Loucy (cell line): ENCODE data around the gene CETP.

Experiments used
- H2AFZ ChIP-seq: fragments of 200-600 bp; sonication (generic); 2 replicates; pipeline ENCODE4 v1.6.0; 2016; ENCODE audit warnings: antibody characterized with exemption, mild to moderate bottlenecking, low read length, moderate library complexity
- H3F3A ChIP-seq: fragments of 200-600 bp; 2 replicates; pipeline ENCODE4 v1.6.0; 2016; ENCODE audit warnings: antibody characterized with exemption, low read depth, mild to moderate bottlenecking
- H3K27me3 ChIP-seq: fragments of 200-600 bp; sonication (generic); 2 replicates; pipeline ENCODE4 v1.6.1; 2014; ENCODE audit warnings: low read length, mild to moderate bottlenecking; ENCODE audit not compliant: insufficient read depth, poor library complexity, severe bottlenecking
- H3K36me3 ChIP-seq: fragments of 200-600 bp; sonication (generic); 2 replicates; pipeline ENCODE4 v1.6.1; 2016; ENCODE audit warnings: low read length; ENCODE audit not compliant: insufficient read depth
- H3K4me1 ChIP-seq: fragments of 200-600 bp; sonication (generic); 2 replicates; pipeline ENCODE4 v1.5.1; 2014; ENCODE audit warnings: low read length, mild to moderate bottlenecking; ENCODE audit not compliant: insufficient read depth, poor library complexity, severe bottlenecking
- H3K4me2 ChIP-seq: fragments of 200-600 bp; sonication (generic); 2 replicates; pipeline ENCODE4 v1.6.0; 2014; ENCODE audit warnings: antibody characterized with exemption, low read length, low read depth, mild to moderate bottlenecking; ENCODE audit not compliant: poor library complexity, severe bottlenecking
- H3K4me3 ChIP-seq: fragments of 200-600 bp; sonication (generic); 2 replicates; pipeline ENCODE4 v1.5.1; 2014; ENCODE audit warnings: low read length, mild to moderate bottlenecking, mixed read lengths; ENCODE audit not compliant: poor library complexity, severe bottlenecking
- H3K79me2 ChIP-seq: fragments of 200-600 bp; sonication (generic); 2 replicates; pipeline ENCODE4 v1.6.1; 2014; ENCODE audit warnings: low read length; ENCODE audit not compliant: insufficient read depth
- H3K9ac ChIP-seq: fragments of 200-600 bp; sonication (generic); 2 replicates; pipeline ENCODE4 v1.6.0; 2014; ENCODE audit warnings: mild to moderate bottlenecking, low read depth, low read length, moderate library complexity; ENCODE audit not compliant: poor library complexity, severe bottlenecking
- H3K9me2 ChIP-seq: fragments of 200-600 bp; sonication (generic); replicated peaks from 2 replicates; pipeline ENCODE4 v1.6.1; 2016; ENCODE audit warnings: low read depth, low read length, mixed read lengths
- H3K9me3 ChIP-seq: fragments of 200-600 bp; sonication (generic); 2 replicates; pipeline ENCODE4 v1.6.1; 2014; ENCODE audit warnings: mild to moderate bottlenecking, antibody characterized with exemption, low read length, low read depth; ENCODE audit not compliant: insufficient read depth
- H4K20me1 ChIP-seq: fragments of 200-600 bp; sonication (generic); 2 replicates; pipeline ENCODE4 v1.6.0; 2014; ENCODE audit warnings: antibody characterized with exemption, low read length, mild to moderate bottlenecking; ENCODE audit not compliant: insufficient read depth, poor library complexity, severe bottlenecking
- EZH2phosphoT487 ChIP-seq: fragments of 200-600 bp; IDR thresholded peaks from 2 replicates; pipeline ENCODE4 v1.6.1; 2018; ENCODE audit warnings: antibody characterized with exemption, mild to moderate bottlenecking, moderate library complexity, borderline replicate concordance
- TF ChIP-seq, protein P1 (sequence below): fragments of 200-600 bp; sonication (generic); conservative IDR thresholded peaks from 2 replicates; pipeline ENCODE4 v1.5.1; 2014; ENCODE audit warnings: mild to moderate bottlenecking, antibody characterized with exemption, low read length

Gene CETP

DNA sequence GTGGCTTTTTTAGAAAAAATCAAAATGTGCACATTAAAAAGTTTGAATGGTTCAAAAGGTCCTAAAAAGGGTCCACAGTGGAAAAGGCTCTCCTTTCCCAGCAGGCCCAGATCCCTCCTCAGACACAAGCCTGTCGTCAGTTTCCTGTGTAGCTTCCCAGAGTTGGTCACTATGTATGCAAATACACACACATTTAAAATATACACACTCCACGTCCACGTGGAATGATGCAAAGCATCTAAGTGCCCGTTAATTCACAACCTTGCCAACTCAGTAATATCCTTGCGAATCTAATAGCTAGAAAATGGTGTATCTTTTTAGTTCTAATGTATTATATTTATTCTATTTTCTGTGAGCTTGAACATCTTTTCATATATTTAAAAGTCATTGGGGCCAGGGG, 45.3 kb downstream of the CETP start:
- H2AFZ ChIP-seq = no peak overlapping the region
- no peak overlapping the region for H3K4me2 ChIP-seq

DNA sequence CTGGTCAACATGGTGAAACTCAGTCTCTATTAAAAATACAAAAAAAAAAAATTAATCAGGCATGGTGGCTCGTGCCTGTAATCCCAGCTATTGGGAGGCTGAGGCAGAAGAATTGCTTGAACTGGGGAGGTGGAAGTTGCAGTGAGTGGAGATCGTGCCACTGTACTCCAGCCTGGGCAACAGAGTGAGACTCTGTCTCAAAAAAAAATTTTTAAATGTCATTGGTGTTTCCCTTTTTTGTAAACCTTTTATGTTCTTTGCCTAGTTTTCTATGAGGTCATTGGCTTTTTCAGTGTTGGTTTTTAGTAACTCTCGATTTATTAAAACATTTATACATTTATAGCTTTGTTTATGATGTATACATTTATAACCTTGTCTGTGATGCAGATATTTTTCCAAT, 45.8 kb downstream of the CETP start:
- Histone ChIP-seq H3K9me2 (no peaks in the 10 kb centered on the region), H3K79me2 (peaks cover 32% of the 10 kb centered on the region), H3K27me3 (no peaks in the 10 kb centered on the region), H3K4me3 (no peak overlapping the region), H3K36me3 (no peaks in the 10 kb centered on the region), H3K9me3 (no peaks in the 10 kb centered on the region), H3K9ac (no peak overlapping the region), H3K4me2 (no peak overlapping the region), H3K4me1 (peaks cover 7% of the 10 kb centered on the region), H2AFZ (no peak overlapping the region), H3F3A (0 out of 2 replicates have a peak, but pooled peaks cover 3% of the 10 kb centered on the region), H4K20me1 (no peaks in the 10 kb centered on the region)
- no peak for TF ChIP-seq EZH2phosphoT487
- TF ChIP-seq, protein P1, sequence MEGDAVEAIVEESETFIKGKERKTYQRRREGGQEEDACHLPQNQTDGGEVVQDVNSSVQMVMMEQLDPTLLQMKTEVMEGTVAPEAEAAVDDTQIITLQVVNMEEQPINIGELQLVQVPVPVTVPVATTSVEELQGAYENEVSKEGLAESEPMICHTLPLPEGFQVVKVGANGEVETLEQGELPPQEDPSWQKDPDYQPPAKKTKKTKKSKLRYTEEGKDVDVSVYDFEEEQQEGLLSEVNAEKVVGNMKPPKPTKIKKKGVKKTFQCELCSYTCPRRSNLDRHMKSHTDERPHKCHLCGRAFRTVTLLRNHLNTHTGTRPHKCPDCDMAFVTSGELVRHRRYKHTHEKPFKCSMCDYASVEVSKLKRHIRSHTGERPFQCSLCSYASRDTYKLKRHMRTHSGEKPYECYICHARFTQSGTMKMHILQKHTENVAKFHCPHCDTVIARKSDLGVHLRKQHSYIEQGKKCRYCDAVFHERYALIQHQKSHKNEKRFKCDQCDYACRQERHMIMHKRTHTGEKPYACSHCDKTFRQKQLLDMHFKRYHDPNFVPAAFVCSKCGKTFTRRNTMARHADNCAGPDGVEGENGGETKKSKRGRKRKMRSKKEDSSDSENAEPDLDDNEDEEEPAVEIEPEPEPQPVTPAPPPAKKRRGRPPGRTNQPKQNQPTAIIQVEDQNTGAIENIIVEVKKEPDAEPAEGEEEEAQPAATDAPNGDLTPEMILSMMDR = no peak

More for the DNA sequence above, 45.3 kb downstream of the CETP start:
- no peaks in the 10 kb centered on the region for H3K9me2 ChIP-seq
- no peaks in the 10 kb centered on the region for H3K36me3 ChIP-seq
- peaks cover 7% of the 10 kb centered on the region for H3K4me1 ChIP-seq
- 0 out of 2 replicates have a peak, but pooled peaks cover 3% of the 10 kb centered on the region for H3F3A ChIP-seq
- H3K79me2 ChIP-seq = peaks cover 30% of the 10 kb centered on the region
- H3K9ac ChIP-seq = no peak overlapping the region
- no peak overlapping the region for H3K4me3 ChIP-seq
- TF ChIP-seq, protein P1 = no peak
- no peak for TF ChIP-seq EZH2phosphoT487
- H3K9me3 ChIP-seq = no peaks in the 10 kb centered on the region
- H3K27me3 ChIP-seq = no peaks in the 10 kb centered on the region
- no peaks in the 10 kb centered on the region for H4K20me1 ChIP-seq

DNA sequence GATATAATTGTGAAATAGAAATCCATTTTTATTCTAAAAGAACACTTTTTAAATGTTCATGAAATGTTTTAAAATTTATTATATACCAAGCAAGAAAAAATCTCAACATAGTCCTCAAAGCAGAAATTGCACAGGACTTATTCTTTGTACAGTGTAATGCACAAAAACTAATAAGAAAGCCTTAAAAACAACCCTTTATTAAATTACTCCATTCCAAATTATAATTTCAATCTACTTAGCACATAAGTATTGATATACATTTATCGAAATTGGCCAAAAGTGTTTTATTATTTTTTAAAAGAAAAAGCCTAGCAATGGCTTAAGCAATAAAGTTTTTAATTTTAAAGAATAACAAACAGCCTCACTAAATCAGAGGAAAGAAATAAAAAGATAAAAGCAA, 46.7 kb downstream of the CETP start:
- H3F3A ChIP-seq = 0 out of 2 replicates have a peak, but pooled peaks cover 3% of the 10 kb centered on the region
- no peak overlapping the region for H2AFZ ChIP-seq
- H3K9ac ChIP-seq = no peak overlapping the region
- peaks cover 37% of the 10 kb centered on the region for H3K79me2 ChIP-seq
- no peaks in the 10 kb centered on the region for H3K27me3 ChIP-seq
- H3K4me3 ChIP-seq = no peak overlapping the region
- H3K36me3 ChIP-seq = no peaks in the 10 kb centered on the region
- H3K4me2 ChIP-seq = no peak overlapping the region
- H3K9me3 ChIP-seq = no peaks in the 10 kb centered on the region
- TF ChIP-seq EZH2phosphoT487 = no peak
- TF ChIP-seq, protein P1 = no peak
- H3K9me2 ChIP-seq = no peaks in the 10 kb centered on the region
- H4K20me1 ChIP-seq = no peaks in the 10 kb centered on the region
- peaks cover 8% of the 10 kb centered on the region for H3K4me1 ChIP-seq
